HepG2 (cell line): ENCODE results near the gene METTL23. TPM values are rescaled to one million over a fixed set of nuclear protein-coding genes. Genes with fewer than 3 reads are reported as not detected.

Experiments used
- GZF1 ChIP-seq: sonication (generic); formaldehyde crosslinking; IDR thresholded peaks from 2 replicates; pipeline ENCODE4 v1.5.1; 2020; ENCODE audit warnings: mild to moderate bottlenecking, missing genetic modification reagents
- MED8 ChIP-seq: sonication (generic); formaldehyde crosslinking; IDR thresholded peaks from 2 replicates; pipeline ENCODE4 v1.8.1; 2023; ENCODE audit warnings: mild to moderate bottlenecking, missing genetic modification reagents; ENCODE audit not compliant: insufficient replicate concordance
- MTA3 ChIP-seq: sonication (generic); formaldehyde crosslinking; IDR thresholded peaks from 2 replicates; pipeline ENCODE4 v1.4.0; 2020; ENCODE audit warnings: missing genetic modification reagents
- NFATC3 ChIP-seq: sonication (generic); formaldehyde crosslinking; IDR thresholded peaks from 2 replicates; pipeline ENCODE4 v1.5.1; 2020; ENCODE audit warnings: mild to moderate bottlenecking, missing genetic modification reagents
- NFYC ChIP-seq: IDR thresholded peaks from 2 replicates; pipeline ENCODE4 v1.6.1; 2016; ENCODE audit warnings: missing genetic modification reagents, missing compliant biosample characterization
- PAWR ChIP-seq: sonication (generic); formaldehyde crosslinking; IDR thresholded peaks from 2 replicates; pipeline ENCODE4 v1.4.0; 2020; ENCODE audit warnings: missing genetic modification reagents, mild to moderate bottlenecking, borderline replicate concordance
- SOX13 ChIP-seq, 3 experiments: fragments of 450-650 bp in 1 of 3; sonication (generic) in 1 of 3; formaldehyde crosslinking in 1 of 3; IDR thresholded peaks in 2 of 3; conservative IDR thresholded peaks in 1 of 3; 2 replicates each; pipeline versions ENCODE4 v1.5.0 to v1.6.1; 2016 to 2020; ENCODE audit warnings: antibody characterized with exemption in 1 of 3, mild to moderate bottlenecking in 1 of 3, missing compliant biosample characterization in 1 of 3, missing genetic modification reagents in 1 of 3, moderate library complexity in 1 of 3
- SOX5 ChIP-seq: IDR thresholded peaks from 2 replicates; pipeline ENCODE4 v1.6.1; 2016; ENCODE audit warnings: borderline replicate concordance
- TP53 ChIP-seq: sonication (generic); formaldehyde crosslinking; conservative IDR thresholded peaks from 2 replicates; pipeline ENCODE4 v1.4.0; 2020; ENCODE audit warnings: missing genetic modification reagents
- YEATS2 ChIP-seq: sonication (generic); formaldehyde crosslinking; IDR thresholded peaks from 2 replicates; pipeline ENCODE4 v1.4.0; 2020; ENCODE audit warnings: missing genetic modification reagents, borderline replicate concordance
- ZFP36L1 ChIP-seq: sonication (generic); formaldehyde crosslinking; IDR thresholded peaks from 2 replicates; pipeline ENCODE4 v1.8.0; 2022; ENCODE audit warnings: mild to moderate bottlenecking, missing genetic modification reagents, moderate library complexity
- ZNF234 ChIP-seq: sonication (generic); formaldehyde crosslinking; conservative IDR thresholded peaks from 2 replicates; pipeline ENCODE4 v1.5.1; 2020; ENCODE audit warnings: mild to moderate bottlenecking, missing genetic modification reagents
- ZNF530 ChIP-seq: sonication (generic); formaldehyde crosslinking; IDR thresholded peaks from 2 replicates; pipeline ENCODE4 v1.5.0; 2020; ENCODE audit warnings: low read depth, mild to moderate bottlenecking, missing genetic modification reagents
- ZNF629 ChIP-seq: sonication (generic); formaldehyde crosslinking; conservative IDR thresholded peaks from 2 replicates; pipeline ENCODE4 v1.5.0; 2020; ENCODE audit warnings: missing genetic modification reagents
- ZNF7 ChIP-seq: IDR thresholded peaks from 2 replicates; pipeline ENCODE4 v1.6.1; 2016; ENCODE audit warnings: missing biosample characterization, missing genetic modification reagents
- ZNF768 ChIP-seq: sonication (generic); formaldehyde crosslinking; IDR thresholded peaks from 2 replicates; pipeline ENCODE4 v1.4.0; 2020; ENCODE audit warnings: missing genetic modification reagents
- ZNF773 ChIP-seq: sonication (generic); formaldehyde crosslinking; IDR thresholded peaks from 2 replicates; pipeline ENCODE4 v1.4.0; 2020; ENCODE audit warnings: missing genetic modification reagents, borderline replicate concordance
- ZSCAN30 ChIP-seq: sonication (generic); formaldehyde crosslinking; IDR thresholded peaks from 2 replicates; pipeline ENCODE4 v1.5.0; 2020; ENCODE audit warnings: mild to moderate bottlenecking, missing genetic modification reagents
- ZSCAN9 ChIP-seq: IDR thresholded peaks from 2 replicates; pipeline ENCODE4 v1.6.1; 2016; ENCODE audit warnings: borderline replicate concordance
- polyA plus RNA-seq, 8 experiments: library from polyadenylated mRNA; depleted of rRNA in 3 of 8; stranded (reverse) in 7 of 8; unstranded in 1 of 8; fragments of >200 nt; fragmentation: Illumina TruSeq in 4 of 8; extraction: Trizol in 4 of 8; gene quantifications; 2 replicates each; pipeline versions ENCODE4 v1.2.1 to v1.2.3, GENCODE V29; 2011 to 2016; ENCODE audit warnings: low read depth in 4 of 8, missing spikeins in 1 of 8, mixed read lengths in 1 of 8; ENCODE audit not compliant: insufficient read depth in 1 of 8
- total RNA-seq, 5 experiments: library from RNA; depleted of rRNA; stranded (reverse); fragments of >200 nt; fragmentation: Illumina TruSeq; extraction: Trizol; gene quantifications; 2 replicates each; pipeline ENCODE4 v1.2.3, GENCODE V29; 2016; ENCODE audit warnings: low read depth in 1 of 5
- TF ChIP-seq, protein P1 (sequence below), 2 experiments: fragments of 450-650 bp in 1 of 2; sonication (generic) in 1 of 2; formaldehyde crosslinking in 1 of 2; IDR thresholded peaks; 2 replicates each; pipeline versions ENCODE4 v1.6.1 to v1.8.0; 2016 to 2022; ENCODE audit warnings: antibody characterized with exemption in 1 of 2, mild to moderate bottlenecking in 1 of 2, missing genetic modification reagents in 1 of 2
- TF ChIP-seq, protein P2 (sequence below): sonication (generic); formaldehyde crosslinking; IDR thresholded peaks from 2 replicates; pipeline ENCODE4 v1.5.0; 2020; ENCODE audit warnings: mild to moderate bottlenecking, low read depth, missing genetic modification reagents, borderline replicate concordance

Gene METTL23
- total and polyA plus RNA-seq, 2 of the 13 experiments (the other 11 are each of a cell fraction or from before 2014, with no cell fraction given) = 39.9 to 104 TPM

DNA sequence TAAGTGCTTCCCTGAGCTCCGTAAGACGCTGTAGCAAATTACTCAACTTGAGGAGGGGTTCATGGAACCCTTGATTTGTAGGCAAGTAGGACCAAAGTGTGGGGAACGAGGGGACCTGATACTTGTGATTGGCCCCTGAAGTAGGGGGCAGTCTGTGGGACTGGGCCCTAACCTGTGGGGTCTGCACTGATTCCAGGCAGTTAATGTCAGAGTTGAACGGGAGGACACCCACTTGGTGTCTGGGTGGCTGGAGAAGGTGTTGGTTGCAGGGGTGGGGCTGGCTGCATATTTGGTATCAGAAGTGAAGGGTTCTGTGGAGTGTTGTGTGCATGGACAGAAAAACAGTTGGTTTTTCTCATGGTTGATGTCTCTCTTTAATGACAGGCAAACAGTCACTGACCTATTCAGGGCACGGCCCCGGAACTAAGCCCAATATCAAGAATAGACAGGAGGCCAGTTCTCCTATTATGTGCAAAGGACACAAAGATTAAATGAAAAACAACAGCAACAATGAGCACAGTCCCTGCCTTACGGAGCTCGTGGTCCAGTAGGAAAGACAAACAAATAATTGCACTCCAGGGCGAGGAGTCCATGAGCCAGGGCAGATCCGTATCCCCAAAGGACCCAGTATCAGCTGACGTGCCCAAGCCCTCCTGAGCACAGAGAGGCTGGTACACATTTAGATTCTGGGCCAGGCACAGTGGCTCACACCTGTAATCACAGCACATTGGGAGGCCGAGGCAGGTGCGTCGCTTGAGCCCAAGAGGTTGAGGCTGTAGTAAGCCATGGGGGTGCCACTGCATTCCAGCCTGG, 35.1 kb upstream of the METTL23 start (continued):
- TF ChIP-seq, protein P1, sequence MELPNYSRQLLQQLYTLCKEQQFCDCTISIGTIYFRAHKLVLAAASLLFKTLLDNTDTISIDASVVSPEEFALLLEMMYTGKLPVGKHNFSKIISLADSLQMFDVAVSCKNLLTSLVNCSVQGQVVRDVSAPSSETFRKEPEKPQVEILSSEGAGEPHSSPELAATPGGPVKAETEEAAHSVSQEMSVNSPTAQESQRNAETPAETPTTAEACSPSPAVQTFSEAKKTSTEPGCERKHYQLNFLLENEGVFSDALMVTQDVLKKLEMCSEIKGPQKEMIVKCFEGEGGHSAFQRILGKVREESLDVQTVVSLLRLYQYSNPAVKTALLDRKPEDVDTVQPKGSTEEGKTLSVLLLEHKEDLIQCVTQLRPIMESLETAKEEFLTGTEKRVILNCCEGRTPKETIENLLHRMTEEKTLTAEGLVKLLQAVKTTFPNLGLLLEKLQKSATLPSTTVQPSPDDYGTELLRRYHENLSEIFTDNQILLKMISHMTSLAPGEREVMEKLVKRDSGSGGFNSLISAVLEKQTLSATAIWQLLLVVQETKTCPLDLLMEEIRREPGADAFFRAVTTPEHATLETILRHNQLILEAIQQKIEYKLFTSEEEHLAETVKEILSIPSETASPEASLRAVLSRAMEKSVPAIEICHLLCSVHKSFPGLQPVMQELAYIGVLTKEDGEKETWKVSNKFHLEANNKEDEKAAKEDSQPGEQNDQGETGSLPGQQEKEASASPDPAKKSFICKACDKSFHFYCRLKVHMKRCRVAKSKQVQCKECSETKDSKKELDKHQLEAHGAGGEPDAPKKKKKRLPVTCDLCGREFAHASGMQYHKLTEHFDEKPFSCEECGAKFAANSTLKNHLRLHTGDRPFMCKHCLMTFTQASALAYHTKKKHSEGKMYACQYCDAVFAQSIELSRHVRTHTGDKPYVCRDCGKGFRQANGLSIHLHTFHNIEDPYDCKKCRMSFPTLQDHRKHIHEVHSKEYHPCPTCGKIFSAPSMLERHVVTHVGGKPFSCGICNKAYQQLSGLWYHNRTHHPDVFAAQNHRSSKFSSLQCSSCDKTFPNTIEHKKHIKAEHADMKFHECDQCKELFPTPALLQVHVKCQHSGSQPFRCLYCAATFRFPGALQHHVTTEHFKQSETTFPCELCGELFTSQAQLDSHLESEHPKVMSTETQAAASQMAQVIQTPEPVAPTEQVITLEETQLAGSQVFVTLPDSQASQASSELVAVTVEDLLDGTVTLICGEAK (IDR thresholded peaks at IDR 0.05) = no peak
- TF ChIP-seq, protein P1 (CRISPR knock-in tag; IDR thresholded peaks at IDR 0.05) = peak; percentile 67; the same call in 1 of the 2 replicates
- no peak for TF ChIP-seq ZNF530 (CRISPR knock-in tag)
- TF ChIP-seq GZF1 = no peak
- no peak for TF ChIP-seq MTA3 (CRISPR knock-in tag)
- peak; percentile 94 for TF ChIP-seq ZNF768 (CRISPR knock-in tag)
- TF ChIP-seq YEATS2 (CRISPR knock-in tag) = no peak; the same call in 1 of the 2 replicates
- TF ChIP-seq ZSCAN9 (CRISPR knock-in tag) = 0 out of 2 replicates have a peak, but pooled peaks have one; percentile 49
- TF ChIP-seq, protein P2, sequence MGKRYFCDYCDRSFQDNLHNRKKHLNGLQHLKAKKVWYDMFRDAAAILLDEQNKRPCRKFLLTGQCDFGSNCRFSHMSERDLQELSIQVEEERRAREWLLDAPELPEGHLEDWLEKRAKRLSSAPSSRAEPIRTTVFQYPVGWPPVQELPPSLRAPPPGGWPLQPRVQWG (CRISPR knock-in tag) = no peak
- TF ChIP-seq SOX13 (IDR thresholded peaks at IDR 0.05) = no peak
- TF ChIP-seq SOX13 (CRISPR knock-in tag; conservative IDR thresholded peaks at IDR 0.05 in 1 of 2, IDR thresholded peaks at IDR 0.05 in 1 of 2) = peak in 1 of 2 experiments; percentile 96; a peak in 2 of 4 replicates
- TF ChIP-seq MED8 = no peak
- TF ChIP-seq NFYC (CRISPR knock-in tag) = no peak
- TF ChIP-seq ZNF234 (CRISPR knock-in tag) = no peak
- TF ChIP-seq ZNF629 (CRISPR knock-in tag) = no peak
- TF ChIP-seq ZNF7 (CRISPR knock-in tag) = no peak
- no peak for TF ChIP-seq TP53 (CRISPR knock-in tag)
- TF ChIP-seq SOX5 (CRISPR knock-in tag) = peak; percentile 99
- TF ChIP-seq ZSCAN30 = no peak
- TF ChIP-seq ZFP36L1 (CRISPR knock-in tag) = no peak
- no peak for TF ChIP-seq ZNF773 (CRISPR knock-in tag)
- TF ChIP-seq PAWR (CRISPR knock-in tag) = no peak
- no peak; the same call in 1 of the 2 replicates for TF ChIP-seq NFATC3 (CRISPR knock-in tag)
